Dermis blood vessel endothelial cell (primary cell): Measurements from ENCODE around the gene IKZF2. TPM values are rescaled to one million over a fixed set of nuclear protein-coding genes. Genes with fewer than 3 reads are reported as not detected.

ENCODE experiments used
- DNase-seq: peaks from one replicate; pipeline ENCODE4 v3.0.0; 2010
- total RNA-seq: library from RNA; depleted of rRNA; stranded (reverse); fragments of >200 nt; gene quantifications from 2 replicates; pipeline ENCODE4 v1.2.3, GENCODE V29; 2014

Gene IKZF2
- 0.68 and 1.6 TPM in 2 replicates for total RNA-seq

- DNase-seq = peak; percentile 93
These were observed at the start of gene IKZF2 for GRCh38 chr2:213151437-213152064. Gene IKZF2, minus strand, starts transcription at chr2:213151612. Its CDS starts 2,983 bp downstream, at chr2:213148629.

- no peak for DNase-seq
These were observed 48.5 kb upstream of the IKZF2 start for GRCh38 chr2:213199871-213200270.

GRCh38 chr2:213189001-213189899 is 37.8 kb upstream of the IKZF2 start:
- peak; percentile 0 for DNase-seq

- DNase-seq = no peak
These were observed 37.1 kb upstream of the IKZF2 start for GRCh38 chr2:213188533-213188867.

- DNase-seq = no peak
These were observed 36.6 kb upstream of the IKZF2 start for GRCh38 chr2:213187833-213188532.

GRCh38 chr2:213187386-213187785 is 36.0 kb upstream of the IKZF2 start:
- no peak for DNase-seq

GRCh38 chr2:213185147-213185822 is 33.9 kb upstream of the IKZF2 start:
- DNase-seq = no peak

GRCh38 chr2:213181712-213182111 is 30.3 kb upstream of the IKZF2 start:
- DNase-seq = no peak

- no peak for DNase-seq
These were observed 26.3 kb upstream of the IKZF2 start for GRCh38 chr2:213177679-213178078.

- no peak for DNase-seq
These were observed 24.3 kb upstream of the IKZF2 start for GRCh38 chr2:213175673-213176247.

- DNase-seq = no peak
These were observed 21.2 kb upstream of the IKZF2 start for GRCh38 chr2:213172641-213173040.

GRCh38 chr2:213171147-213171546 is 19.7 kb upstream of the IKZF2 start:
- no peak for DNase-seq

- no peak for DNase-seq
These were observed 16.0 kb upstream of the IKZF2 start for GRCh38 chr2:213167271-213167930.

- DNase-seq = no peak
These were observed 14.7 kb upstream of the IKZF2 start for GRCh38 chr2:213166109-213166508.

- DNase-seq = no peak
These were observed 12.9 kb upstream of the IKZF2 start for GRCh38 chr2:213164263-213164662.

- no peak for DNase-seq
These were observed 11.2 kb upstream of the IKZF2 start for GRCh38 chr2:213162516-213163118.

- no peak for DNase-seq
These were observed 10.5 kb upstream of the IKZF2 start for GRCh38 chr2:213161759-213162515.

GRCh38 chr2:213159768-213160167 is 8.4 kb upstream of the IKZF2 start:
- DNase-seq = no peak

GRCh38 chr2:213157242-213157641 is 5.8 kb upstream of the IKZF2 start:
- DNase-seq = no peak

- no peak for DNase-seq
These were observed 5.3 kb upstream of the IKZF2 start for GRCh38 chr2:213156717-213157116.

- no peak for DNase-seq
These were observed 1.5 kb upstream of the IKZF2 start for GRCh38 chr2:213152888-213153287.
